Measurements from ENCODE around the gene MBLAC1. TPM values are rescaled to one million over a fixed set of nuclear protein-coding genes. Genes with fewer than 3 reads are reported as not detected.
A peak's percentile ranks its signal among the peaks of the same experiment; 100 is the strongest.

MBLAC1 gene
- total RNA-seq, 1 experiment from 2014 or later: 3.5 TPM

- no peak for TF ChIP-seq KAT7 (CRISPR knock-in tag; IDR thresholded peaks at IDR 0.05; ENCODE audit: borderline replicate concordance)
- no peak for TF ChIP-seq GTF2I (CRISPR knock-in tag; conservative IDR thresholded peaks at IDR 0.05)
- no peak for TF ChIP-seq TP53 (CRISPR knock-in tag; IDR thresholded peaks at IDR 0.05)
- TF ChIP-seq MYBL2 (CRISPR knock-in tag; IDR thresholded peaks at IDR 0.05): peak; percentile 82; the same call in 1 of the 2 replicates
- TF ChIP-seq NFYB (CRISPR knock-in tag; conservative IDR thresholded peaks at IDR 0.05; ENCODE audit: low read depth): peak; percentile 94
- TF ChIP-seq ZNF121 (CRISPR knock-in tag; IDR thresholded peaks at IDR 0.05): no peak
- no peak for TF ChIP-seq ZNF219 (CRISPR knock-in tag; IDR thresholded peaks at IDR 0.05; ENCODE audit: borderline replicate concordance)
Observed at GRCh38 chr7:100101016-100101862, 25.5 kb upstream of the MBLAC1 start, which contains the start of the genes AP4M1 and MCM7 (continued).

- Mint-ChIP-seq H3K9me3 (no peaks in the 10 kb centered on the region), H3K4me3 (peak overlapping the region; percentile 91), H3K27me3 (ENCODE audit: low read depth) (no peaks in the 10 kb centered on the region), H3K36me3 (peaks cover 43% of the 10 kb centered on the region), H3K27ac (peak overlapping the region; percentile 90), H3K4me1 (peaks cover 22% of the 10 kb centered on the region)
- ATAC-seq (no peak), DNase-seq (ENCODE audit: low spot score) (no peak)
- TF ChIP-seq ESRRA (CRISPR knock-in tag; IDR thresholded peaks at IDR 0.05; ENCODE audit: borderline replicate concordance) (no peak), ZNF121 (CRISPR knock-in tag; IDR thresholded peaks at IDR 0.05) (peak; percentile 63; the same call in 1 of the 2 replicates)
- CTCF ChIA-PET: interaction anchor here (1.1 to 3.2 kb wide), 8 partner anchors 9 to 74 kb away, joined by 3 to 23 read pairs (median 6); partner anchors contain the start of genes GPC2 and ZSCAN21
- POLR2A ChIA-PET: interaction anchor here (0.7 to 2.7 kb wide), 4 partner anchors 9 to 160 kb away, joined by 5 to 17 read pairs (median 9); partner anchors contain the start of gene CNPY4
Observed at GRCh38 chr7:100102950-100103840, 23.6 kb upstream of the MBLAC1 start.

GRCh38 chr7:100105534-100105933, 21.2 kb upstream of the MBLAC1 start:
- POLR2A ChIA-PET: no interaction called here
- no peaks in the 10 kb centered on the region for H3K27me3 Mint-ChIP-seq (ENCODE audit: low read depth)
- no peak for ATAC-seq
- DNase-seq (ENCODE audit: low spot score): no peak
- TF ChIP-seq ZNF121 (CRISPR knock-in tag; IDR thresholded peaks at IDR 0.05) (0 out of 2 replicates have a peak, but pooled peaks have one; percentile 26), ZNF138 (CRISPR knock-in tag; conservative IDR thresholded peaks at IDR 0.05) (no peak), ZNF416 (CRISPR knock-in tag; IDR thresholded peaks at IDR 0.05) (no peak), NR3C1 (CRISPR knock-in tag; conservative IDR thresholded peaks at IDR 0.05; ENCODE audit: low read depth) (no peak), FOXP1 (CRISPR knock-in tag; IDR thresholded peaks at IDR 0.05; ENCODE audit: borderline replicate concordance) (no peak), TCF7 (CRISPR knock-in tag; IDR thresholded peaks at IDR 0.05; ENCODE audit: low read depth) (no peak)
- no peak overlapping the region for H3K4me3 Mint-ChIP-seq
- no peak overlapping the region for H3K27ac Mint-ChIP-seq
- CTCF ChIA-PET: interaction anchor here (1.2 to 1.9 kb wide), 2 partner anchors 25 kb away, joined by 4 to 7 read pairs; no protein-coding TSS in a partner anchor
- peaks cover 37% of the 10 kb centered on the region for H3K36me3 Mint-ChIP-seq
- peaks cover 5% of the 10 kb centered on the region for H3K4me1 Mint-ChIP-seq
- no peaks in the 10 kb centered on the region for H3K9me3 Mint-ChIP-seq

GRCh38 chr7:100106633-100107032, 20.1 kb upstream of the MBLAC1 start:
- Mint-ChIP-seq H3K4me1 (peaks cover 5% of the 10 kb centered on the region), H3K9me3 (no peaks in the 10 kb centered on the region), H3K27me3 (ENCODE audit: low read depth) (no peaks in the 10 kb centered on the region), H3K4me3 (no peak overlapping the region), H3K27ac (no peak overlapping the region), H3K36me3 (peaks cover 48% of the 10 kb centered on the region)
- ChIA-PET CTCF (interaction anchor here (1.9 kb wide), 1 partner anchor 24 kb away, joined by 7 read pairs; no protein-coding TSS in a partner anchor), POLR2A (no interaction called here)
- DNase-seq (ENCODE audit: low spot score) (no peak), ATAC-seq (no peak)
- TF ChIP-seq JAZF1 (CRISPR knock-in tag; IDR thresholded peaks at IDR 0.05) (no peak), EMX1 (CRISPR knock-in tag; IDR thresholded peaks at IDR 0.05) (no peak), TCF7 (CRISPR knock-in tag; IDR thresholded peaks at IDR 0.05; ENCODE audit: low read depth) (no peak), SP1 (CRISPR knock-in tag; conservative IDR thresholded peaks at IDR 0.05) (no peak)
